ENCODE data around the gene OGG1.

GRCh38 chr3:9784965-9785364 is 35.2 kb downstream of the OGG1 start:
- TF ChIP-seq CTCF (IDR thresholded peaks at IDR 0.05) (no peak), POLR2A (IDR thresholded peaks at IDR 0.05) (no peak), EP300 (IDR thresholded peaks at IDR 0.05) (no peak)
